Left ventricle myocardium inferior (tissue), 1 donor: Measurements from ENCODE around the gene COG7. TPM values are rescaled to one million over a fixed set of nuclear protein-coding genes. Genes with fewer than 3 reads are reported as not detected.
"Not testable (repeated sequence)": the region's sequence is repeated elsewhere in the genome, so short reads cannot be mapped to it uniquely, and the experiment has no call there.

Source experiments
- DNase-seq: peaks from one replicate; pipeline ENCODE4 v3.0.0-alpha.2; 2020
- H3K27ac ChIP-seq: fragments of 200-600 bp; replicated peaks from 2 replicates; pipeline ENCODE4 v1.8.0; 2021
- H3K27me3 ChIP-seq: fragments of 200-600 bp; 2 replicates; pipeline ENCODE4 v1.8.0; 2021; ENCODE audit warnings: low read depth
- H3K36me3 ChIP-seq: fragments of 200-600 bp; 2 replicates; pipeline ENCODE4 v1.8.0; 2021
- H3K4me1 ChIP-seq: fragments of 200-600 bp; 2 replicates; pipeline ENCODE4 v1.8.0; 2021
- H3K4me3 ChIP-seq: fragments of 200-600 bp; 2 replicates; pipeline ENCODE4 v1.8.0; 2021; ENCODE audit warnings: mild to moderate bottlenecking, moderate library complexity
- H3K9me3 ChIP-seq: fragments of 200-600 bp; replicated peaks from 2 replicates; pipeline ENCODE4 v1.8.0; 2021
- intact Hi-C: fragments of 100-400 bp; cut with micrococcal nuclease; formaldehyde crosslinking; loops from one replicate; pipeline ENCODE4 v1.11.0; 2022
- total RNA-seq: library from RNA; stranded (reverse); fragmentation: NEBNext Ultra II Directional; extraction: Animal tissue kit (Norgen Biotek cat#: 25700); gene quantifications from one replicate; pipeline ENCODE4 v1.2.1, GENCODE V29; 2021
- TF ChIP-seq, protein P1 (sequence below): fragments of 200-600 bp; IDR thresholded peaks from 2 replicates; pipeline ENCODE4 v1.8.0; 2021; ENCODE audit warnings: antibody characterized with exemption, mild to moderate bottlenecking, borderline replicate concordance
- donor health status: DM: no; HTN: yes; CAD: no; lungs with severe emphysema.

Gene COG7
- total RNA-seq, 1 donor from 2014 or later, result 11.7 TPM

DNA sequence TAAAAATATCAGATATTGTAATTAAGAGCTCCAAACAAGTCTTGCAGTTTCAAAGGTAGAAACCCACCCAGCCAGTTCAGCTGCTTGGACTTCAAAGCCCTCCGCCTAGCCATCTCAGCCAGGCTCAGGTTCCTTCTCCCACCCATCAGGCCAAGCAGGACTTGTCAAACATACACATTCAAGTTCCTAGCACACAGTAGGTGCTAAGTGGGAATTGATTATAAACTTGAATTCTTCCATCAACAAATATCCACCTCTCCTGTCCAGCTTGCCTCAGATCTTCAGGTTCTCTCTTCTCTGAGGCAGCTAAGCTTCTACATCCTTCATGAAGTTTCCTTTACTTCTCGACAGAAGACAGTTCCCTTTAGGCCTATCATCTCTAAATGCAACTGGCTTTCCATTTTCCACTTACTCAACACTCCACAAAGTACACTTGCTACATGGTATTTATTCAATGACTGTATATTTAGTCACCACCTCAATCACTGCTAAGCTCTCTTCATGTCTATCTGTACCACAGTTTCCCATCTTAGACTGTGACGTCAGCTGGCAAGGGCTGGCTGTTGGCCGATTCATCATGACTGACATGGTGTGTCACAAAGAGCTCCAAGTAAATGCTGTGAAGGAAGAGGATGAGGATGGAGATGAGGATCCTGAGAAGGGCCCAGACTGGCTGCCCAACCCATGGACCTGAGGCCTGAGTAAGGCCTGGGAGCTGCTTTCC is 13.3 kb upstream of the COG7 start:
- Histone ChIP-seq H3K4me3 (no peak overlapping the region), H3K4me1 (peaks cover 28% of the 10 kb centered on the region), H3K27ac (no peak overlapping the region), H3K9me3 (no peaks in the 10 kb centered on the region), H3K36me3 (peaks cover 46% of the 10 kb centered on the region), H3K27me3 (no peaks in the 10 kb centered on the region)
- DNase-seq, result no peak
- TF ChIP-seq, protein P1, sequence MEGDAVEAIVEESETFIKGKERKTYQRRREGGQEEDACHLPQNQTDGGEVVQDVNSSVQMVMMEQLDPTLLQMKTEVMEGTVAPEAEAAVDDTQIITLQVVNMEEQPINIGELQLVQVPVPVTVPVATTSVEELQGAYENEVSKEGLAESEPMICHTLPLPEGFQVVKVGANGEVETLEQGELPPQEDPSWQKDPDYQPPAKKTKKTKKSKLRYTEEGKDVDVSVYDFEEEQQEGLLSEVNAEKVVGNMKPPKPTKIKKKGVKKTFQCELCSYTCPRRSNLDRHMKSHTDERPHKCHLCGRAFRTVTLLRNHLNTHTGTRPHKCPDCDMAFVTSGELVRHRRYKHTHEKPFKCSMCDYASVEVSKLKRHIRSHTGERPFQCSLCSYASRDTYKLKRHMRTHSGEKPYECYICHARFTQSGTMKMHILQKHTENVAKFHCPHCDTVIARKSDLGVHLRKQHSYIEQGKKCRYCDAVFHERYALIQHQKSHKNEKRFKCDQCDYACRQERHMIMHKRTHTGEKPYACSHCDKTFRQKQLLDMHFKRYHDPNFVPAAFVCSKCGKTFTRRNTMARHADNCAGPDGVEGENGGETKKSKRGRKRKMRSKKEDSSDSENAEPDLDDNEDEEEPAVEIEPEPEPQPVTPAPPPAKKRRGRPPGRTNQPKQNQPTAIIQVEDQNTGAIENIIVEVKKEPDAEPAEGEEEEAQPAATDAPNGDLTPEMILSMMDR, result no peak
- intact Hi-C loops, result no loop called here

DNA sequence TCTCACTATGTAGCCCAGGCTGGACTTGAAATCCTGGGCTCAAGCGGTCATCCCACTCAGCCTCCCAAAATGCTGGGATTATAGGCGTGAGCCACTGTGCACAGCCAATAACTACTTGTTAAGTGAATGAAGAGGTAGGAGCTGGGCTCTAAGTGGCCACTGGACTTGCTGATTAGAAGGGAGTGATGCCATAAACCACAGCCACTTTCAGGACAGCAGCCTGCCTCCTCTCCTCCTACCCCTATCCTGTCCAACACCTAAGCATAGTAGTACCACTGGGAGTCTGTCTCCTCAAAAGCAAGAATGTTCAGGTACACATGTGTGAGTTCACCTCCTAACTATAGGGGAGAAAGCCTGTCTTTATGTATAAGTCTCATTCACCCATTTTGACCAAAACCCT is 12.2 kb upstream of the COG7 start:
- Histone ChIP-seq H3K4me3 (no peak overlapping the region), H3K9me3 (no peaks in the 10 kb centered on the region), H3K27me3 (no peaks in the 10 kb centered on the region), H3K4me1 (peaks cover 28% of the 10 kb centered on the region), H3K36me3 (peaks cover 41% of the 10 kb centered on the region), H3K27ac (no peak overlapping the region)
- TF ChIP-seq, protein P1, result no peak
- intact Hi-C loops, result no loop called here
- DNase-seq, result no peak

DNA sequence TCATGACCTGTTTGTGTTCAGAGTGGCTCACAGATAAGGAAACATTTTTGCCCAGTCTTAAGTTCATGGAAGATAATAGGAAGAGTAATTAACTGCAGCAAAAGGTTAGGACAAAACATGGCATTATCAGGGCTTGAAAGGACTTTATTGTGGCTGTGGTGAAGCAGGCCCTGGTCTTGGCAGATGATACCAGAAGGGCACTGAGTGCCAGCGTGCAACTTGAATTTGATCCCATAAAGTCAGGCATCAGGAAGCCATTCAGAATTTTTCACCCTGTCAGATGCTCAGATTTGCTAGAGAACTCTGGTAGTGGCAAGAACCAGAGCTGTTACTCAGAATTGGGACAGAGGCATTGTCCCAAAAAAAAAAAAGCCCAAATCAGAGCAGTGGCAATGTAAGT is 11.2 kb upstream of the COG7 start:
- Histone ChIP-seq H3K4me3 (no peak overlapping the region), H3K9me3 (no peaks in the 10 kb centered on the region), H3K27ac (peak overlapping the region; percentile 35), H3K4me1 (peaks cover 28% of the 10 kb centered on the region), H3K27me3 (no peaks in the 10 kb centered on the region), H3K36me3 (peaks cover 31% of the 10 kb centered on the region)
- intact Hi-C loops, result no loop called here
- TF ChIP-seq, protein P1, result no peak
- DNase-seq, result no peak

DNA sequence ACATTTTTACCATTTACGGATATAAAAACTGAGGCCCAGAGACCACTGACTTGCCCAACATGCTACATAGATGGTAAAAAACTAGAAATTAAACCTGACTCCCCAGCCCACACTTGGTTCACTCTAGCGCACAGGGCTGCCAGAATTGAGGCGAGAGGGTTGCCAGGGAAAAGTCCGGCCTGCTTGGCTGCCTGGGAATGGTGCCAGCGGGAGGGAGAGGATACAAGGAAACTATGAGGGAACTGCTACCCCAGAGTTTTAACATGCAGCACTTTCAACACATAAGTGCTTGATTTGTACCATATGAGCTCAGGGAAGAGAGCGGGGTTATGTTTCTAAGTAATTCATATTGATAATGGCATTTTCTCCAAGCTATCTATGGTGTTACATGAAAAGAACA is 10.0 kb upstream of the COG7 start:
- H3K27ac ChIP-seq, result peak overlapping the region; percentile 35
- intact Hi-C loops, result not testable (repeated sequence)

DNA sequence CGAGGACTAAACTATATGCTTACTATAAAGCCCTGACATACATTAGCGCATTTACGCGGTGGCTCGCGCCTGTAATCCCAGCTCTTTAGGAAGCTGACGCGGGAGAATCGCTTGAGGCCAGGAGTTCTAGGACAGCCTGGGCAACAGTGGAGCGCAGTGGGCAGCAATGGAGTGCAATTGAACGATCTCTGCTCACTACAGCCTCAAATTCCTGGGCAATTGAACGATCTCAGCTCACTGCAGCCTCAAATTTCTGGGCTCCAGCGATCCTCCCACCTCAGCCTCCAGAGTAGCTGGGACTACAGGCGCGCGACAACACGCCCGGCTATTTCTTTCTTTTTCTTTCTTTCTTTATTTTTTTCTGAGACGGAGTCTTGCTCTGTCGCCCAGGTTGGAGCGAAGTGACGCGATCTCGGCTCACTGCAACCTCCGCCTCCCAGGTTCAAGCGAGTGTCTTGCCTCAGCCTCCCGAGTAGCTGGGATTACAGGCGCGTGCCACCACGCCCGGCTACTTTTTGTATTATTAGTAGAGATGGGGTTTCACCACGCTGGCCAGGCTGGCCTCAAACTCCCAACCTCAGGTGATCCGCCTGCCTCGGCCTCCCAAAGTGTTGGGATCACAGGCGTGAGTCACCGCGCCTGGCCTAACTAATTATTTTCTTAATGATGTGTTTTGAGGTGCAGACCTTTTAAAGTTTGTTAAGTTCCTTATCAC is 506 bp upstream of the COG7 start:
- no peaks in the 10 kb centered on the region for H3K27me3 ChIP-seq
- no peak for DNase-seq
- peak overlapping the region; percentile 88 for H3K27ac ChIP-seq
- intact Hi-C loops, result loop anchor here (10.0 kb wide), 1 partner anchor 61 kb away; the partner anchor contains the start of gene GGA2
- H3K4me1 ChIP-seq, result peaks cover 37% of the 10 kb centered on the region
- H3K36me3 ChIP-seq, result no peaks in the 10 kb centered on the region
- H3K9me3 ChIP-seq, result no peaks in the 10 kb centered on the region
- TF ChIP-seq, protein P1, result no peak
- H3K4me3 ChIP-seq, result peak overlapping the region; percentile 80

More for the DNA sequence above, 10.0 kb upstream of the COG7 start:
- peak; percentile 85 for DNase-seq
- Histone ChIP-seq H3K4me1 (peaks cover 28% of the 10 kb centered on the region), H3K36me3 (peaks cover 19% of the 10 kb centered on the region)
- H3K27me3 ChIP-seq, H3K9me3 ChIP-seq, H3K4me3 ChIP-seq: not testable (repeated sequence)

DNA sequence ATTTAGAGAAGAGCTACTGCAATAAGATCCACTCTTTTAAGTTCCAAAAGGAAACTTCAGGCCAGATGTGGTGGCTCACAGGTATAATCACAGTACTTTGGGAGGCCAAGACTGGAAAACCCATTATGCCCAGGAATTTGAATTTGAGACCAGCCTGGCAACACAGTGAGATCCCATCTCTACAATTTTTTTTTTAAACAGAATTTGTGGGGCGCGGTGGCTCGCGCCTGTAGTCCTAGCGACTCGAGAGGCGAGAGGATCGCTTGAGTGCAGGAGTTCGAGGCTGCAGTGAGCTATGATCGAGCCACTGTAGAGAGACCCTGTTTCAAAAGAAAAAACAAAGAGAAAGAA is 793 bp downstream of the COG7 start:
- Histone ChIP-seq H3K27me3 (no peaks in the 10 kb centered on the region), H3K36me3 (no peaks in the 10 kb centered on the region), H3K4me1 (peaks cover 37% of the 10 kb centered on the region), H3K4me3 (peak overlapping the region; percentile 80), H3K27ac (peak overlapping the region; percentile 88), H3K9me3 (no peaks in the 10 kb centered on the region)
- DNase-seq, result no peak
- intact Hi-C loops, result loop anchor here (10.0 kb wide), 1 partner anchor 63 kb away; the partner anchor contains the start of gene GGA2
- TF ChIP-seq, protein P1, result no peak
